Measurements from ENCODE around the gene JMJD8.
A peak's percentile ranks its signal among the peaks of the same experiment; 100 is the strongest.

The JMJD8 gene

DNA sequence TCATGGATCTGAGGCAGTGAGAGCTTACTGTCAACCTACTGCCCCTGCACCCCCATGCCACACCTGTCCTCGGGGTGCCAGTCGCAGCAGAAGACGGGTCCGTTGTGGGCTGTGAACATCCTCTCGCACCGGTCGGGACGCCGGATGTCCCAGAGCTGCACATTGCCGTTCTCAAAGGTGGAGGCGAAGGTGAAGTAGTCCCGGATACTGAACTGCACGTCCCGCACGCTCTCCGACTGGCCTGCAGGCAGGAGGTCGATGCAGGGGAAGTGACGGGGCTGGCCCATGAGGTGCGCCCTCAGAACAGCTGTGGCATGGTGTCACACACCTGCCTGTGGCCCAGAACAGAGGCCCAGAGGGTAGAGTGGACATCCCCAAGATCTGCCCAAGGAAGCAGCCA lies 3.4 kb upstream of the JMJD8 start:
- no peaks in the 10 kb centered on the region for H3K27me3 ChIP-seq
- H3K4me3 ChIP-seq (ENCODE audit: low read depth, low read length), result no peak overlapping the region
- no peak for DNase-seq
- H3K9me3 ChIP-seq, result no peaks in the 10 kb centered on the region
- peaks cover 35% of the 10 kb centered on the region for H3K36me3 ChIP-seq
- H3K4me1 ChIP-seq, result 0 out of 2 replicates have a peak, but pooled peaks cover 5% of the 10 kb centered on the region
- TF ChIP-seq, protein P1, sequence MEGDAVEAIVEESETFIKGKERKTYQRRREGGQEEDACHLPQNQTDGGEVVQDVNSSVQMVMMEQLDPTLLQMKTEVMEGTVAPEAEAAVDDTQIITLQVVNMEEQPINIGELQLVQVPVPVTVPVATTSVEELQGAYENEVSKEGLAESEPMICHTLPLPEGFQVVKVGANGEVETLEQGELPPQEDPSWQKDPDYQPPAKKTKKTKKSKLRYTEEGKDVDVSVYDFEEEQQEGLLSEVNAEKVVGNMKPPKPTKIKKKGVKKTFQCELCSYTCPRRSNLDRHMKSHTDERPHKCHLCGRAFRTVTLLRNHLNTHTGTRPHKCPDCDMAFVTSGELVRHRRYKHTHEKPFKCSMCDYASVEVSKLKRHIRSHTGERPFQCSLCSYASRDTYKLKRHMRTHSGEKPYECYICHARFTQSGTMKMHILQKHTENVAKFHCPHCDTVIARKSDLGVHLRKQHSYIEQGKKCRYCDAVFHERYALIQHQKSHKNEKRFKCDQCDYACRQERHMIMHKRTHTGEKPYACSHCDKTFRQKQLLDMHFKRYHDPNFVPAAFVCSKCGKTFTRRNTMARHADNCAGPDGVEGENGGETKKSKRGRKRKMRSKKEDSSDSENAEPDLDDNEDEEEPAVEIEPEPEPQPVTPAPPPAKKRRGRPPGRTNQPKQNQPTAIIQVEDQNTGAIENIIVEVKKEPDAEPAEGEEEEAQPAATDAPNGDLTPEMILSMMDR (IDR thresholded peaks at IDR 0.05; ENCODE audit: low read depth, low read length), result no peak

DNA sequence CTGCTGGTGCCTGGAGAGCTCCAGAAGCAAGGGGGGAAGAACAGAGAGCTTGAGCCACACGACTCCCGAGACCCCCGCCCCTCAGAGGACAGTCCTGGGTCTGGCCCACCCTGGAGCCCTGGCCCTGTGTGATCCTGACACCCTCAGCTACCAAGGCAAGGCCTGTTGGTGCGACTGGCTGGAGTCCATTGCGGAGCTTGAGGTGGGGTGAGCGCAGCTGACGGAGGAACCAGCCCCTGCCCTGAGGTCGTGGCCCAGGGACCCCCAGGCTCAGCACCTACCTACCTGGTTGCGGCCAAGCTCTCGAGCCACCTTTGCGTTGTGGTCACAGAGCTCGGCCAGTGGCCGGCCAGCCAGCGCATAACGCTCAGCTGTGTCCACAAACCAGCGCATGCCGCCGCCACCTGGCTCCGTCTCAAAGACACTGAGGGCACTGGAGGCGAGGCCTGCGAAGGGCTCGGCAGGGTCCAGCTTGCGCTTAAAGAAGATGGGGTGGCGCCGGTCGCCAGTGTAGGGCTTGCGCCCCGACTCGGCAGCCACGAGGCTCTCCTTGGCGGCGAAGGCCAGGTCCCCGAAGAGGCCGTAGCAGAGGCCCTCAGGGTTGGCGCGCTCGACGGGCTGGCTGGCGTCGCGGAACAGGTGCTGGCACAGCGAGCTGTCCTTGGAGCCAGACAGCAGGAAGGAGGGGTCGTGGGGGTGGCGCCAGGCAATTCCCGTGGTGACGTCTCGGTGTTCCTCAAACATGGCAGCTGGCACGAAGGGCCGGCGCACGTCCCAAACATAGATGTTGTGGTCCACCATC lies 2.5 kb upstream of the JMJD8 start:
- H3K36me3 ChIP-seq, result peaks cover 43% of the 10 kb centered on the region
- no peak overlapping the region for H3K4me3 ChIP-seq (ENCODE audit: low read depth, low read length)
- DNase-seq, result no peak
- H3K4me1 ChIP-seq, result peaks cover 7% of the 10 kb centered on the region; the same call in 1 of the 2 replicates
- no peaks in the 10 kb centered on the region for H3K9me3 ChIP-seq
- TF ChIP-seq, protein P1 (IDR thresholded peaks at IDR 0.05; ENCODE audit: low read depth, low read length), result no peak
- no peaks in the 10 kb centered on the region for H3K27me3 ChIP-seq

DNA sequence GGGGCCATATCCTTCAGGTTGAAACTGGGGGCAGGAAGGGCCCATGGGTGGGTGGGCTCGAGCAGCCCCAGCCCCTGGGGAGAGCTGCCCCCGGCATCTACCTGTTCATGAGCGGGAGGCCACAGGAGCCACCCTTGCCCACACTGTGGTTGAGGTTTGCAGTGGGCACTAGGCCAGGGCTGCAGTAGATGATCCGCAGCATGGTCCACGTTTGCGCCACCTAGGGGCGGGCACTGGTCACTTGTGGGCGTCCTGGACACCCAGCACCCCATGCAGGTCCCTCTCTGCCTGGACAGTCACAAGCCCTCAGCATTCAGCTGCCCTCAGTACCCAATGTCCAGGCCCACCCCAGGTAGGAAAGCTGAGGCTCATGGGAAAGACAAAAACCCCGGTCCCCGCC lies 1.8 kb upstream of the JMJD8 start:
- peaks cover 50% of the 10 kb centered on the region for H3K36me3 ChIP-seq
- peaks cover 12% of the 10 kb centered on the region; the same call in 1 of the 2 replicates for H3K4me1 ChIP-seq
- TF ChIP-seq, protein P1 (IDR thresholded peaks at IDR 0.05; ENCODE audit: low read depth, low read length), result peak; percentile 67
- no peaks in the 10 kb centered on the region for H3K9me3 ChIP-seq
- no peak overlapping the region for H3K4me3 ChIP-seq (ENCODE audit: low read depth, low read length)
- H3K27me3 ChIP-seq, result no peaks in the 10 kb centered on the region
- DNase-seq, result peak; percentile 82

DNA sequence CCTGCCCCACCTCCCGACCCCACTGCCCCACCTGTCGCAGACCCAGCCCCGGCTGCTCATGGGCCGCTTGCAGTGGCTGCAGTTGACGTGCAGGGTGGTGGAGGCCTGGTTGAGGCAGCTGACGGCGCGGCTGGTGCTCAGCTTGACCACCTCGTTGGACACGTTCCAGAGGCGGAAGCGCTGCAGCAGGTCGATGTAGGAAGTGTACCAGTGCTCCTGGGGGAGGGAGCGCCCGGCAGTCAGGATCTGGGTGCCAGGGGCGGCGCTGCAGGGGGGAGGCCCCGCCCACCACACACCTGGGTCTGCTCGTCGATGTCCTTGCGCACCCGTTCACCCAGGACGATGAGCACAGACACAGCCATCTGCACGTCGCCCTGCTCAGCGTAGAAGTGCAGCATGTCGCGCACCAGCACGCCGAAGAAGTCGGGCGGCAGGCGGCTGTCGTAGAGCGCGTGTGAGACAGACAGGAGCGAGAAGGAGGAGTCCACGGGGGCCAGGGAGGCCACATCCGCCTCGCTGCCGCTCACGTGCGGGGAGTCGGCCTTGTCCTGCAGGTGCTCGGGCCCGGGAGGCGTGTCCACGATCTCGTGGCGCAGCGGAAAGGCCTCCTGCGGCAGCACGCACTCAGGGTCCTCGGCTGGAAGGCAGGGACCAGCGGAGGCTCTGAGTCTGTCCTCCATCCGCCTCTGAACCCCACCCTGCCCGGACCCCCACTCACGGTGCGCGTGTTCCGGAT lies 995 bp upstream of the JMJD8 start:
- Histone ChIP-seq H3K9me3 (no peaks in the 10 kb centered on the region), H3K36me3 (peaks cover 51% of the 10 kb centered on the region), H3K27me3 (no peaks in the 10 kb centered on the region), H3K4me1 (peaks cover 12% of the 10 kb centered on the region; the same call in 1 of the 2 replicates), H3K4me3 (ENCODE audit: low read depth, low read length) (peak overlapping the region; percentile 69; the same call in 1 of the 2 replicates)
- DNase-seq, result no peak
- TF ChIP-seq, protein P1 (IDR thresholded peaks at IDR 0.05; ENCODE audit: low read depth, low read length), result no peak

DNA sequence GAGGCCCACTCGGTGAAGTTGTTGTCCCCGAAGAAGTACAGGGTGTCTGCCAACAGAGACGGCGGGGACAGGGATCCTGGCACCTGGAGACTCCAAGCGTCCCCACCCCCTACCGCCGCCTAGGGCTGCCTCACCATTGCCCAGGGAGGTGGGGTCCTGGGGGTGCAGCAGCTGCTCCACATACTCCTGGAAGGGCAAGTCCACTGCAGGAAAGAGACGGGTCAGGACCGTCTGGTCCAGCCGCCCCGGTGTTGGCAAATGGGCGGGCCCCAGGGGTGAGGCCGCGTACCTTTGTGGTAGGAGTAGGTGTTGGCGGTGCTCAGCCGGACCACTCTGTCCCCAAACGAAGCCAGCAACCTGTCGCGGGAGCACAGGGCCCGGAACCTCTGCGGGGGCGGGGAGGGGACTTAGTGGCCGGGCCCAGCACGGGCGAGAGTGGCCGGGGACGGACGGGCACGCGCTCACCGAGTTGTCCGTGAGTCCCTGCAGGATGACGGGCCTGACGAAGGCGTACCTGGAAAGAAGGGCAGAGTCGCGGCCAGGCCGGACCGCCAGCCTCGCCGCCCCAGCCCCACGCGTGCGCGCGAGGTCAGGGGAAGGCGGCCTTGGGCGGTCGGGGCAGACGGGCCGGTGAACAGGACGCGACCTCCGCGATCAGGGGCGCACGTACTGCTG lies 601 bp downstream of the JMJD8 start:
- Histone ChIP-seq H3K36me3 (peaks cover 51% of the 10 kb centered on the region), H3K4me3 (ENCODE audit: low read depth, low read length) (peak overlapping the region; percentile 69), H3K27me3 (no peaks in the 10 kb centered on the region), H3K4me1 (peaks cover 15% of the 10 kb centered on the region), H3K9me3 (no peaks in the 10 kb centered on the region)
- DNase-seq, result no peak
- TF ChIP-seq, protein P1 (IDR thresholded peaks at IDR 0.05; ENCODE audit: low read depth, low read length), result no peak
